OCI-LY7 (cell line): Measurements from ENCODE around the gene RANGRF.

Experiments
- CTCF ChIP-seq: fragments of 200-600 bp; sonication (generic); conservative IDR thresholded peaks from 2 replicates; pipeline ENCODE4 v1.5.1; 2014; ENCODE audit warnings: mild to moderate bottlenecking, antibody characterized with exemption, low read length, moderate library complexity, mixed read lengths
- EZH2phosphoT487 ChIP-seq: fragments of 200-600 bp; sonication (generic); IDR thresholded peaks from 2 replicates; pipeline ENCODE4 v1.6.1; 2018; ENCODE audit warnings: low read depth, borderline replicate concordance, mild to moderate bottlenecking, mixed run types, antibody characterized with exemption, low read length, moderate library complexity, mixed read lengths

GRCh38 chr17:8300226-8300625, 11.8 kb downstream of the RANGRF start:
- TF ChIP-seq CTCF (no peak), EZH2phosphoT487 (no peak)
